Gastroesophageal sphincter (tissue), 3 donors: Measurements from ENCODE around the gene SEMG1.

Source experiments
- CTCF ChIP-seq, 4 experiments: fragments of 200-600 bp in 2 of 4; fragments of 450-650 bp in 2 of 4; sonication (generic) in 1 of 4; IDR thresholded peaks; one replicate each; pipeline ENCODE4 v1.5.1; 2017 to 2019; ENCODE audit warnings: antibody characterized with exemption in 4 of 4, mild to moderate bottlenecking in 2 of 4, moderate library complexity in 2 of 4
- POLR2A ChIP-seq, 2 donors: fragments of 450-650 bp; IDR thresholded peaks; one replicate each; pipeline ENCODE4 v1.6.1; 2017; ENCODE audit warnings: antibody characterized with exemption in 2 of 2, mild to moderate bottlenecking in 2 of 2, moderate library complexity in 1 of 2
- POLR2AphosphoS5 ChIP-seq: sonication (generic); formaldehyde crosslinking; IDR thresholded peaks from one replicate; pipeline ENCODE4 v1.6.1; 2017; ENCODE audit warnings: antibody characterized with exemption

- TF ChIP-seq POLR2A (IDR thresholded peaks at IDR 0.05), result no peak
- no peak for TF ChIP-seq CTCF (IDR thresholded peaks at IDR 0.05)
- no peak for TF ChIP-seq POLR2AphosphoS5
Measured at GRCh38 chr20:45183084-45183483, 23.7 kb upstream of the SEMG1 start.
